HepG2 (cell line): ENCODE measurements around the gene BANK1. TPM values are rescaled to one million over a fixed set of nuclear protein-coding genes. Genes with fewer than 3 reads are reported as not detected.

ENCODE experiments used
- ATAC-seq: fragments of 200-7000 bp; cut with Tn5 transposase; 3 replicates; pipeline ENCODE4 v1.9.1; 2020; ENCODE audit warnings: mild to moderate bottlenecking, moderate library complexity
- BruUV-seq: library from RNA; stranded (reverse); fragments of 400-500 nt; replicated peaks from 2 replicates; lab custom pipeline; 2021; lab: Mats Ljungman, UMichigan
- CTCF ChIA-PET: fragments of 300-600 bp; formaldehyde crosslinking; extraction: SDS; loops from one replicate; lab custom pipeline; 2021; ENCODE audit warnings: low total read pairs, inconsistent platforms, low intra/inter-chr PET ratio; lab: Yijun Ruan, JAX
- POLR2A ChIA-PET: fragments of 350-600 bp; sonication (Branson Sonifier 250); formaldehyde crosslinking; loops from one replicate; lab custom pipeline; 2020; ENCODE audit warnings: antibody characterized with exemption, inconsistent platforms; lab: Yijun Ruan, JAX
- DNase-seq: peaks from one replicate; pipeline ENCODE4 v3.0.0-alpha.2; 2015; ENCODE audit warnings: low spot score
- FAIRE-seq: peaks from 3 replicates; lab custom pipeline; 2011; peaks lifted over from hg19 to GRCh38; lab: Jason Lieb, UNC
- H2AFZ ChIP-seq: one replicate; pipeline ENCODE4 v1.6.1; 2011; ENCODE audit warnings: low read length, inconsistent platforms
- H3K27ac ChIP-seq: fragments of 300-600 bp; 3 replicates; pipeline ENCODE4 v1.8.0; 2011; ENCODE audit warnings: mixed run types, mild to moderate bottlenecking, mixed read lengths, low read length, inconsistent platforms; ENCODE audit not compliant: insufficient read depth; ENCODE audit errors: extremely low read length
- H3K27me3 ChIP-seq, 2 experiments: fragments of 200-600 bp in 1 of 2; 2 replicates in 1 of 2; 3 replicates in 1 of 2; pipeline versions ENCODE4 v1.6.0 to v1.8.0; 2011; ENCODE audit warnings: low read length in 2 of 2, mild to moderate bottlenecking in 2 of 2, moderate library complexity in 2 of 2, inconsistent platforms in 1 of 2; ENCODE audit not compliant: insufficient read depth in 2 of 2, control insufficient read depth in 1 of 2
- H3K36me3 ChIP-seq, 2 experiments: fragments of 200-600 bp in 1 of 2; replicated peaks in 1 of 2; 2 replicates in 1 of 2; 3 replicates in 1 of 2; pipeline versions ENCODE4 v1.5.1 to v1.8.0; 2011; ENCODE audit warnings: low read length in 2 of 2, inconsistent platforms in 1 of 2; ENCODE audit not compliant: insufficient read depth in 2 of 2, control insufficient read depth in 1 of 2
- H3K4me1 ChIP-seq: 2 replicates; pipeline ENCODE4 v1.5.1; 2012; ENCODE audit warnings: low read length, inconsistent platforms; ENCODE audit not compliant: insufficient read depth
- H3K4me2 ChIP-seq: 2 replicates; pipeline ENCODE4 v1.6.0; 2011; ENCODE audit warnings: low read depth, low read length, inconsistent platforms
- H3K4me3 ChIP-seq, 3 experiments: fragments of 200-600 bp in 1 of 3; sonication (generic), shearing (Covaris generic) in 1 of 3; replicated peaks in 1 of 3; 2 replicates each; pipeline ENCODE4 v1.5.1; 2011 to 2016; ENCODE audit warnings: low read length in 3 of 3, inconsistent platforms in 2 of 3, low read depth in 2 of 3, mild to moderate bottlenecking in 2 of 3, control low read depth in 1 of 3, mixed read lengths in 1 of 3; ENCODE audit not compliant: insufficient read depth in 1 of 3
- H3K79me2 ChIP-seq: one replicate; pipeline ENCODE4 v1.6.1; 2011; ENCODE audit warnings: low read length, inconsistent platforms; ENCODE audit not compliant: insufficient read depth
- H3K9ac ChIP-seq: 2 replicates; pipeline ENCODE4 v1.6.0; 2011; ENCODE audit warnings: mild to moderate bottlenecking, low read depth, low read length, inconsistent platforms; ENCODE audit not compliant: insufficient read depth
- H3K9me3 ChIP-seq: 2 replicates; pipeline ENCODE4 v1.5.1; 2012; ENCODE audit warnings: mild to moderate bottlenecking, low read length
- H4K20me1 ChIP-seq: 2 replicates; pipeline ENCODE4 v1.6.0; 2011; ENCODE audit warnings: inconsistent platforms, mild to moderate bottlenecking, low read length, moderate library complexity; ENCODE audit not compliant: insufficient read depth
- AHR ChIP-seq: IDR thresholded peaks from 2 replicates; pipeline ENCODE4 v1.6.1; 2018; ENCODE audit warnings: missing genetic modification reagents, missing compliant biosample characterization
- HNF4A ChIP-seq: sonication (generic); formaldehyde crosslinking; IDR thresholded peaks from 2 replicates; pipeline ENCODE4 v1.4.0; 2020; ENCODE audit warnings: missing genetic modification reagents
- PRDM15 ChIP-seq: sonication (generic); formaldehyde crosslinking; IDR thresholded peaks from 2 replicates; pipeline ENCODE4 v1.4.0; 2020; ENCODE audit warnings: missing genetic modification reagents
- RXRA ChIP-seq: sonication (generic); formaldehyde crosslinking; IDR thresholded peaks from 2 replicates; pipeline ENCODE4 v1.5.1; 2020; ENCODE audit warnings: missing genetic modification reagents
- ZNF382 ChIP-seq: sonication (generic); formaldehyde crosslinking; IDR thresholded peaks from 2 replicates; pipeline ENCODE4 v1.5.0; 2020; ENCODE audit warnings: missing genetic modification reagents, mild to moderate bottlenecking, borderline replicate concordance
- ZNF496 ChIP-seq: sonication (generic); formaldehyde crosslinking; IDR thresholded peaks from 2 replicates; pipeline ENCODE4 v1.8.1; 2023; ENCODE audit warnings: mild to moderate bottlenecking, moderate library complexity, missing genetic modification reagents; ENCODE audit not compliant: insufficient replicate concordance
- WGBS: methylation state at CpG from one replicate; pipeline ENCODE4 v1.1.6; 2017; ENCODE audit warnings: low lambda C conversion rate; 5-methylcytosine and 5-hydroxymethylcytosine counted together
- in situ Hi-C: cut with HindIII; loops from 2 replicates; pipeline ENCODE4 v1.10.0; 2017; ENCODE audit warnings: low pct_unique_long_range_greater_than_20kb; ENCODE audit not compliant: extremely low pct_ligation_motif_present
- intact Hi-C: fragments of 100-400 bp; cut with micrococcal nuclease; formaldehyde crosslinking; loops from one replicate; pipeline ENCODE4 v1.10.0; 2022; ENCODE audit not compliant: unreplicated experiment
- polyA plus RNA-seq, 8 experiments: library from polyadenylated mRNA; depleted of rRNA in 3 of 8; stranded (reverse) in 7 of 8; unstranded in 1 of 8; fragments of >200 nt; fragmentation: Illumina TruSeq in 4 of 8; extraction: Trizol in 4 of 8; gene quantifications; 2 replicates each; pipeline versions ENCODE4 v1.2.1 to v1.2.3, GENCODE V29; 2011 to 2016; ENCODE audit warnings: low read depth in 4 of 8, missing spikeins in 1 of 8, mixed read lengths in 1 of 8; ENCODE audit not compliant: insufficient read depth in 1 of 8
- total RNA-seq, 5 experiments: library from RNA; depleted of rRNA; stranded (reverse); fragments of >200 nt; fragmentation: Illumina TruSeq; extraction: Trizol; gene quantifications; 2 replicates each; pipeline ENCODE4 v1.2.3, GENCODE V29; 2016; ENCODE audit warnings: low read depth in 1 of 5

Gene BANK1
- total and polyA plus RNA-seq, 2 of the 13 experiments (the other 11 are each of a cell fraction or from before 2014, with no cell fraction given): 0.15 TPM; not detected in 1

GRCh38 chr4:101969965-101970364, 179.4 kb downstream of the BANK1 start:
- Histone ChIP-seq H3K4me3 (no peak overlapping the region), H3K9me3 (no peaks in the 10 kb centered on the region), H3K36me3 (no peaks in the 10 kb centered on the region), H3K4me2 (no peak overlapping the region), H3K27me3 (no peaks in the 10 kb centered on the region), H3K79me2 (no peaks in the 10 kb centered on the region), H3K27ac (no peak overlapping the region), H2AFZ (no peak overlapping the region), H4K20me1 (no peaks in the 10 kb centered on the region), H3K9ac (no peak overlapping the region), H3K4me1 (peaks cover 6% of the 10 kb centered on the region; the same call in 1 of the 2 replicates)
- in situ Hi-C loops: no loop called here
- BruUV-seq: no TSS peak
- intact Hi-C loops: no loop called here
- CTCF ChIA-PET: no interaction called here
- POLR2A ChIA-PET: no interaction called here
- DNase-seq: no peak
- TF ChIP-seq HNF4A (CRISPR knock-in tag): no peak
- no peak for TF ChIP-seq AHR
- no peak for TF ChIP-seq ZNF382 (CRISPR knock-in tag)
- no peak for TF ChIP-seq PRDM15 (CRISPR knock-in tag)
- TF ChIP-seq ZNF496: no peak
- no peak for TF ChIP-seq RXRA (CRISPR knock-in tag)
- 59% methylated on average over 6 of the region's 6 CpGs for WGBS
- ATAC-seq: no peak
- no peak for FAIRE-seq
